NB4 (cell line): ENCODE results near the gene POLD4.

Experiments used
- CTCF ChIP-seq: IDR thresholded peaks from one replicate; pipeline ENCODE4 v1.5.1; 2012; ENCODE audit warnings: low read depth, low read length
- MAX ChIP-seq: IDR thresholded peaks from 2 replicates; pipeline ENCODE4 v1.6.1; 2011; ENCODE audit warnings: low read depth, low read length
- POLR2A ChIP-seq: IDR thresholded peaks from 2 replicates; pipeline ENCODE4 v1.6.1; 2011; ENCODE audit warnings: mild to moderate bottlenecking; ENCODE audit not compliant: insufficient read length; ENCODE audit errors: extremely low read depth

- no peak for TF ChIP-seq POLR2A
- TF ChIP-seq CTCF, result no peak
- no peak for TF ChIP-seq MAX
Measured at GRCh38 chr11:67303132-67303834, 50.1 kb downstream of the POLD4 start, which contains the start of gene SSH3.
